ENCODE results near the gene COG4.

GRCh38 chr16:70527315-70527996 is 4.1 kb upstream of the COG4 start:
- no peak for TF ChIP-seq POLR2AphosphoS5 (IDR thresholded peaks at IDR 0.05; ENCODE audit: low read depth, low read length)
- no peak for TF ChIP-seq SIN3A (IDR thresholded peaks at IDR 0.05; ENCODE audit: borderline replicate concordance, insufficient read depth, low read length)
